ENCODE measurements around the gene MAN2A1.

The MAN2A1 gene

DNA sequence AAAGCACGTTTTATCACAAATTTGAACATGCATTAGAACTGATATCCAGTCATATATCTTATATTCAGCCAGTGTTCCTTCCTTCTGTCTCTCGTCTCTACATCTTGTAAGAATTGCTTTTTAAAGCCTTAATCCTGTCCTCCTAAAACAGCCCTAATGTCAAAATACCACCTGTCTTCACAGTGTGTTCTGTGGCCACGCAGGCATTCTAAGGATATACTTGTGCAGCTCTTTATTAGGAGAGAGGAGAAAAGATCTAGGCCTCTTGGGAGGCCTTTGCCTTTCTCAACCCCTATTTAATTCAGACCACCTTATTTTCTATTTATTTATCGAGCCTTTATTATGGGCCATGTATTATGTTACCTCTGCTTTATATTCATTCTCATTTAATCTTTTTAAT, 78.3 kb downstream of the MAN2A1 start:
- no peak for DNase-seq (ENCODE audit: low read depth)
- TF ChIP-seq, protein P1, sequence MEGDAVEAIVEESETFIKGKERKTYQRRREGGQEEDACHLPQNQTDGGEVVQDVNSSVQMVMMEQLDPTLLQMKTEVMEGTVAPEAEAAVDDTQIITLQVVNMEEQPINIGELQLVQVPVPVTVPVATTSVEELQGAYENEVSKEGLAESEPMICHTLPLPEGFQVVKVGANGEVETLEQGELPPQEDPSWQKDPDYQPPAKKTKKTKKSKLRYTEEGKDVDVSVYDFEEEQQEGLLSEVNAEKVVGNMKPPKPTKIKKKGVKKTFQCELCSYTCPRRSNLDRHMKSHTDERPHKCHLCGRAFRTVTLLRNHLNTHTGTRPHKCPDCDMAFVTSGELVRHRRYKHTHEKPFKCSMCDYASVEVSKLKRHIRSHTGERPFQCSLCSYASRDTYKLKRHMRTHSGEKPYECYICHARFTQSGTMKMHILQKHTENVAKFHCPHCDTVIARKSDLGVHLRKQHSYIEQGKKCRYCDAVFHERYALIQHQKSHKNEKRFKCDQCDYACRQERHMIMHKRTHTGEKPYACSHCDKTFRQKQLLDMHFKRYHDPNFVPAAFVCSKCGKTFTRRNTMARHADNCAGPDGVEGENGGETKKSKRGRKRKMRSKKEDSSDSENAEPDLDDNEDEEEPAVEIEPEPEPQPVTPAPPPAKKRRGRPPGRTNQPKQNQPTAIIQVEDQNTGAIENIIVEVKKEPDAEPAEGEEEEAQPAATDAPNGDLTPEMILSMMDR (conservative IDR thresholded peaks at IDR 0.05; ENCODE audit: control insufficient read depth, insufficient read depth, low read depth, low read length): no peak

DNA sequence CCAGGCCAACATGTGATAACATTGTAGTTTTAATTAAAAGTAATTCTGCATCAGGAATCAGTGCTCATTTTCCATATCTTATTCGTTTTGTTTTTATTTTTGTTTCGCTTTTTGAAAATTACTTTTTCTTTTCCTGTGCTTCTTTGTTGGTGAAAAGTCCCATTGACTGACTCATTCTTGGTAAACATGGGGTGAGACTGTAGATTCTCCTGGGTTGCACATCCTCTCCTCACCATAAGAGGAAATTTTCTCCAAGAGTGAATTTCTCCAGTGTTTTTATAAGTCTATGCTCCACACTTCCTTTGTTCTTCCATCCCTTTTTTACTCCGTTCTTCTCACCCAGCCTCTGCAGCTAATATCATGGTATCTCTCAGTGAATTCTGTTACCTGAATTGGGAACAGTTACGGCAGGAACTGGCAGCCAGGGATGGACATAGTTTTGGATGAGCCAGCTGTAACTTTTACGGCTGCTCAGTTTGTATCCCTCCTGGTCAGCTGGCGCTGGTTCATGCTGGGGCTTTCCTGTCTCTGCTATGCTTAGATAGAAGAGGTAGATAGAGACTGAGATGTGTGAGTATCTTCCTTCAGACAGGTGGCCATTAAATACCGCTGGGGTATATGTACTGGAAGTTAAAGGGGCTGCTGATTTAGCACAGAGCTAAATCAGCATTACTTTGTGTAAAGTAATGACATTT, 80.0 kb downstream of the MAN2A1 start:
- TF ChIP-seq, protein P1 (conservative IDR thresholded peaks at IDR 0.05; ENCODE audit: control insufficient read depth, insufficient read depth, low read depth, low read length): no peak
- no peak for DNase-seq (ENCODE audit: low read depth)
- H3K4me3 ChIP-seq (ENCODE audit: control insufficient read depth, low read depth, low read length): no peak overlapping the region

More for the DNA sequence above, 78.3 kb downstream of the MAN2A1 start:
- H3K4me3 ChIP-seq (ENCODE audit: control insufficient read depth, low read depth, low read length): no peak overlapping the region

DNA sequence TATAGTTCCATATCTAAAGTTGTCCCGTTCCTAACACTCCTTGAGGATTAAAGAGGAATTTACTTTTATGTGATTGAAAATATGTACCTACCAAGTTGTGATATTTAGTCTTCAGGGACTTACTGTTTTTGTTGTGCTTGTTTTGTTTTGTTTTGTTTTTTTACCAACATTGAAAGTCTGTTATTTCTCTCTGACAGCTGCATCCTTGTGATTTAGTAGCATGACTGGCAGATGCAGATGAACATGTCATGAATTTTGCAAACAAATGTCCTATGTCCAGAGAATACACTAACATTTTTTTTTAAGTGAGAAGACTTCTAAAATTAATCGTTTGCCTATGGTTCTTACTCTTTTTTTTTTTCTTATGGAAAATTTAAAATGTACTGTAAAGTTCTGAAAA, 85.4 kb downstream of the MAN2A1 start:
- H3K4me3 ChIP-seq (ENCODE audit: control insufficient read depth, low read depth, low read length): no peak overlapping the region
- DNase-seq (ENCODE audit: low read depth): no peak
- TF ChIP-seq, protein P1 (conservative IDR thresholded peaks at IDR 0.05; ENCODE audit: control insufficient read depth, insufficient read depth, low read depth, low read length): no peak

DNA sequence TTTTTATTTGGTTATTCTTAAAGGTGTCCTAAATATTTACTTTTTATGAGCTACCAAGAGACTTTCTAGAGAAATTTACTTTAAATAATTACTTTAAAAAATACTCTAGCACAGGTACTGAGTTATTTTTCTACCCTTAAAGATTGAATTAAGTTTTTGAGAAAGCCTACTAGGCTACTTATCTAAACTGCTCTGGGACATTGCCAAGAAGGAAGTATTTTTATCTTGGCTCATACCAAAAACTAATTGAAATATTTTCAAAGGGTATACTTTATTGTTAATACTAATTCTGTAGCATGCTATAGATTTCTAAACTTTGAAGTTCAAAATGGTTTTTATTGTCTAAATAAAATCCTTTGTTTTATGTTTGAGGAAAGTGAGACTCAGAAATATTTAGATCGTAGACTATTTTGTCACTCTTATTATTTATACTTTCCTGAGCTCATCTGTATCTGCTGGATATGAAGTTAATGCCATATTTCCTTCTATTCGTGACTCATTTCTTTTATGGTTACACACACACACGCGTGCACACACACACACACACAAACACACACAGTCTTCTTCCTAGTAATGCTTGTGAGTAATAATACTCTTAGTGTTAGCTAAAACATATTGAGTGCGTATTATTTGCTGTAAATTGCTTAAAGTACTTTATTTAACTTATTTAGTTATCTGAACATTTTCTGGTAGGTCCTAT, 89.5 kb downstream of the MAN2A1 start:
- DNase-seq (ENCODE audit: low read depth): peak; percentile 22
- H3K4me3 ChIP-seq (ENCODE audit: control insufficient read depth, low read depth, low read length): no peak overlapping the region
- TF ChIP-seq, protein P1 (conservative IDR thresholded peaks at IDR 0.05; ENCODE audit: control insufficient read depth, insufficient read depth, low read depth, low read length): no peak

DNA sequence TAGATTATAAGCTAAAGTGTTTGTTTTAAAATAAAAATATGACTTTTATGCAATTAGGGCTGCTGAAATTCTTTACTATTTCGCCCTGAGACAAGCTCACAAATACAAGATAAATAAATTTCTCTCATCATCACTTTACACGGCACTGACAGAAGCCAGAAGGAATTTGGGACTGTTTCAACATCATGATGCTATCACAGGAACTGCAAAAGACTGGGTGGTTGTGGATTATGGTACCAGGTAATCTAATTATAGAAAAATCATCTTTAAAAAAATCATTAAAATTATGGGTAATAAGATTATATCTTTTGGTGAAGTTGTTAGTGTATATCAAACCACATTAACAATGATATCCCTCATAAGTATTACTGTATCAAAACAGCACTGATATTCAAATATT, 95.0 kb downstream of the MAN2A1 start:
- no peak for DNase-seq (ENCODE audit: low read depth)
- TF ChIP-seq, protein P1 (conservative IDR thresholded peaks at IDR 0.05; ENCODE audit: control insufficient read depth, insufficient read depth, low read depth, low read length): no peak
- no peak overlapping the region for H3K4me3 ChIP-seq (ENCODE audit: control insufficient read depth, low read depth, low read length)

DNA sequence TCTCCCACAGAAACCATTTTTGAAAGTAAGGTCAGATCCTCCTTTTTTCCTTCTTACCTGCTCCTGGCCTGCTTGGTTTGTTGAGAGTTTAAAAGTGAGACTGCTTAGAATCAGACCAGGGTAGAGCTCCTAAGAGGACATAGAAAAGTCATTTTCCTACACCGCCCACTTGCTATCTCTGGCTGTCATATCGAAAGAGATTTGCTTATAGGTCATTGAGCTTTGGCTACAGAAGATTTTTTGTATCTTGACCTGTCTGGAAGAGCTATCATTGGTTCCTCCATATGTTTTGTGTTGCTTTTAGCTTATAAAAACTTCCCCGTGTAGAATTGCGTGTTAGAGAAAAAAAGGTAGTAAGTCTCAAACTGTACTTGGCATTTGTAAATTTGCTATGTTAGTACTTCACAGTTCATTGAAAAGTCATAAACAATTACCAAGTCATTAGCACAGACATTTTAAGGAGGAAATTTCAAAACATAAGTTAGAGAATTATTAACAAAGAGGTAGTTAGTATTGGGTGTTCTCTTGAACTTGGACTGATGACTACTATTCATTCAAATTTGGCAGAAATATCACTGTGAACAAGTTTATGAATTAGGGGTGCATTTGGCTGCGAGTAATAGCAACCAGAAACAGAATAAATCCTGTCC, 96.6 kb downstream of the MAN2A1 start:
- DNase-seq (ENCODE audit: low read depth): no peak
- H3K4me3 ChIP-seq (ENCODE audit: control insufficient read depth, low read depth, low read length): no peak overlapping the region
- TF ChIP-seq, protein P1 (conservative IDR thresholded peaks at IDR 0.05; ENCODE audit: control insufficient read depth, insufficient read depth, low read depth, low read length): no peak
